GM23248 (cell line): ENCODE data around the gene CDC14A.

Experiments
- EZH2 ChIP-seq: fragments of 200-600 bp; sonication (generic); IDR thresholded peaks from 2 replicates; pipeline ENCODE4 v1.6.1; 2018; ENCODE audit warnings: antibody characterized with exemption, mild to moderate bottlenecking; ENCODE audit not compliant: insufficient read depth, poor library complexity, severe bottlenecking
- EZH2phosphoT487 ChIP-seq: fragments of 200-600 bp; sonication (generic); IDR thresholded peaks from 2 replicates; pipeline ENCODE4 v1.6.1; 2018; ENCODE audit warnings: antibody characterized with exemption, moderate library complexity, mild to moderate bottlenecking, low read depth; ENCODE audit not compliant: insufficient read depth

GRCh38 chr1:100398648-100399047 is 46.3 kb downstream of the CDC14A start:
- no peak for TF ChIP-seq EZH2phosphoT487
- TF ChIP-seq EZH2 = no peak
